Fibroblast of lung (primary cell): ENCODE results near the gene HOXC11.

Source experiments
- EZH2 ChIP-seq: IDR thresholded peaks from 2 replicates; pipeline ENCODE4 v1.5.1; 2012; ENCODE audit warnings: low read length, control low read depth, mild to moderate bottlenecking; ENCODE audit errors: missing control alignments
- TF ChIP-seq, protein P1 (sequence below), 2 donors: IDR thresholded peaks in 1 of 2; conservative IDR thresholded peaks in 1 of 2; 1 replicate in 1 of 2; 2 replicates in 1 of 2; pipeline ENCODE4 v1.5.1; 2011 to 2012; ENCODE audit warnings: low read length in 2 of 2, control low read depth in 1 of 2, inconsistent platforms in 1 of 2, low read depth in 1 of 2, mild to moderate bottlenecking in 1 of 2

DNA sequence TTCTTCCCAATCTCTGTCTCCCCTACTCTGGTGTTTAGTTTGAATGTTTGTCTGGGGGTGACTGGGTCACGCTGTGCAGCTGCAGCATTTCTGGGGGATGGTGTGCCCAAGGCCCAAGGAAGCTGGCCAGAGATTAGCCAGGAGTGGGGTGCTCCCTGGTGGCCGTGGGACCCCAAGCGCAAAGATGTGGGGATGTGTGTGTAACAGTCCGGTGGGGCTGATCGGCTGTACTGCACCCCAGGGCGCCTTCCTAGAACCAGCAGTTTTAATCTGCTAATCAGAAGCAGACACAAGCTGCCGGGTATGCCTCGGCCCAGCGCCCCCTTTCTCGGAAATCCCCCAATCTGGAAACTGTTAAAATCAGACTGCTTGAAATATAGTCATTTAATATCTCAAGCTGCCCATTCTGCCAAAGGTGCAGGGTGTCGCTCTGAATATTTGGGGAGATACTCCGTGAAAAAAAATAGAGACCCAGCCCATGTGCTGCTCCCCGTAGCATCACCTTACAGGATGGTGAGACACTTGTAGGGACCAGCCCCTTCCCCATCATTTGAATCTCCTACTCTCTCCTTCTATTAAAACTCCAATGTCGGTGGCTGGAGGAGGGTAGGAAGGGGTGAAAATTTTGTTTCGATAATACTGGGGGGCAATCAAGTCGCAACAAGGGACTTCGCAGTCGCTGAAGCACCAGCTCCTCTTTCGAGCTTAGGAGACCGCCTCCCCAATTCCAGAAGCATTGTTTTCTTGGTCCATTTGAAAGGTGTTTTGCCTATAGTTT lies 31.3 kb downstream of the HOXC11 start:
- TF ChIP-seq, protein P1, sequence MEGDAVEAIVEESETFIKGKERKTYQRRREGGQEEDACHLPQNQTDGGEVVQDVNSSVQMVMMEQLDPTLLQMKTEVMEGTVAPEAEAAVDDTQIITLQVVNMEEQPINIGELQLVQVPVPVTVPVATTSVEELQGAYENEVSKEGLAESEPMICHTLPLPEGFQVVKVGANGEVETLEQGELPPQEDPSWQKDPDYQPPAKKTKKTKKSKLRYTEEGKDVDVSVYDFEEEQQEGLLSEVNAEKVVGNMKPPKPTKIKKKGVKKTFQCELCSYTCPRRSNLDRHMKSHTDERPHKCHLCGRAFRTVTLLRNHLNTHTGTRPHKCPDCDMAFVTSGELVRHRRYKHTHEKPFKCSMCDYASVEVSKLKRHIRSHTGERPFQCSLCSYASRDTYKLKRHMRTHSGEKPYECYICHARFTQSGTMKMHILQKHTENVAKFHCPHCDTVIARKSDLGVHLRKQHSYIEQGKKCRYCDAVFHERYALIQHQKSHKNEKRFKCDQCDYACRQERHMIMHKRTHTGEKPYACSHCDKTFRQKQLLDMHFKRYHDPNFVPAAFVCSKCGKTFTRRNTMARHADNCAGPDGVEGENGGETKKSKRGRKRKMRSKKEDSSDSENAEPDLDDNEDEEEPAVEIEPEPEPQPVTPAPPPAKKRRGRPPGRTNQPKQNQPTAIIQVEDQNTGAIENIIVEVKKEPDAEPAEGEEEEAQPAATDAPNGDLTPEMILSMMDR (conservative IDR thresholded peaks at IDR 0.05 in 1 of 2, IDR thresholded peaks at IDR 0.05 in 1 of 2; ENCODE audit: low read depth in 1 of 2, low read length in 2 of 2): no peak
- no peak for TF ChIP-seq EZH2
